ENCODE data around the gene TNXB. TPM values are rescaled to one million over a fixed set of nuclear protein-coding genes. Genes with fewer than 3 reads are reported as not detected.
"Not testable (repeated sequence)": the region's sequence is repeated elsewhere in the genome, so short reads cannot be mapped to it uniquely, and the experiment has no call there.

The TNXB gene
- total RNA-seq, 4 donors from 2014 or later = 10.5 to 102 (median 31.0) TPM

GRCh38 chr6:32069460-32069859 lies 39.7 kb downstream of the TNXB start:
- Histone ChIP-seq H3K27me3 (no peaks in the 10 kb centered on the region), H3K27ac (no peak overlapping the region), H3K36me3 (peaks cover 0 to 34% (median 0%) of the 10 kb centered on the region in 3 donors), H3K4me1 (no peaks in the 10 kb centered on the region), H3K4me3 (no peak overlapping the region), H3K9me3 (no peaks in the 10 kb centered on the region)
- TF ChIP-seq POLR2A (IDR thresholded peaks at IDR 0.05) = no peak
- TF ChIP-seq, protein P1, sequence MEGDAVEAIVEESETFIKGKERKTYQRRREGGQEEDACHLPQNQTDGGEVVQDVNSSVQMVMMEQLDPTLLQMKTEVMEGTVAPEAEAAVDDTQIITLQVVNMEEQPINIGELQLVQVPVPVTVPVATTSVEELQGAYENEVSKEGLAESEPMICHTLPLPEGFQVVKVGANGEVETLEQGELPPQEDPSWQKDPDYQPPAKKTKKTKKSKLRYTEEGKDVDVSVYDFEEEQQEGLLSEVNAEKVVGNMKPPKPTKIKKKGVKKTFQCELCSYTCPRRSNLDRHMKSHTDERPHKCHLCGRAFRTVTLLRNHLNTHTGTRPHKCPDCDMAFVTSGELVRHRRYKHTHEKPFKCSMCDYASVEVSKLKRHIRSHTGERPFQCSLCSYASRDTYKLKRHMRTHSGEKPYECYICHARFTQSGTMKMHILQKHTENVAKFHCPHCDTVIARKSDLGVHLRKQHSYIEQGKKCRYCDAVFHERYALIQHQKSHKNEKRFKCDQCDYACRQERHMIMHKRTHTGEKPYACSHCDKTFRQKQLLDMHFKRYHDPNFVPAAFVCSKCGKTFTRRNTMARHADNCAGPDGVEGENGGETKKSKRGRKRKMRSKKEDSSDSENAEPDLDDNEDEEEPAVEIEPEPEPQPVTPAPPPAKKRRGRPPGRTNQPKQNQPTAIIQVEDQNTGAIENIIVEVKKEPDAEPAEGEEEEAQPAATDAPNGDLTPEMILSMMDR (IDR thresholded peaks at IDR 0.05) = no peak
- intact Hi-C loops (cut with DNase I) = no loop called here
- 65 to 94% methylated on average over 6 to 10 of the region's 17 CpGs for WGBS, 2 donors
- DNase-seq = no peak

DNA sequence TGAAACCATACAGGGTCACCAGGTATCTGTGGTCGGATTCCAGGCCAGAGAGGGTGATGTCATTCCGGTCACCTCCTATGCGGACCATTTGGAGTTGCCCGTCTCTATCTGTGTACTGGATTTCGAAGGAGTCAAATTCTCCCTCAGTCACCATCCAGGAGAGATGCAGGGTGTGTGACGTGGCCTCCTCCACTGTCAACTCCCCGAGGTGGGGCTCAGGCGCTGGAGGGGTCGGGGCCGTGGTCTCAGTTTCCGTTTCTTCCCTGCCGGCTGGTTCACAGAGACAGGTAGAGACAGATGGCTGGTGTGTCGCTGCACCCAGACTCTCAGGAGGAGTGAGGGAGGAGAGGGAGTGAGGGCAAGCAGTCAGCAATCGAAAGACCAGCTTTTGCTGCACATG lies 40.3 kb downstream of the TNXB start:
- no peak overlapping the region for H3K27ac ChIP-seq
- no peaks in the 10 kb centered on the region for H3K4me1 ChIP-seq
- H3K36me3 ChIP-seq = peaks cover 0 to 33% (median 0%) of the 10 kb centered on the region in 3 donors
- H3K27me3 ChIP-seq = no peaks in the 10 kb centered on the region
- H3K9me3 ChIP-seq = no peaks in the 10 kb centered on the region
- WGBS, 2 donors = 83 to 100% methylated on average over 2 to 4 of the region's 14 CpGs
- TF ChIP-seq, protein P1 (IDR thresholded peaks at IDR 0.05) = no peak
- no peak for TF ChIP-seq POLR2A (IDR thresholded peaks at IDR 0.05)
- no peak overlapping the region for H3K4me3 ChIP-seq
- intact Hi-C loops (cut with DNase I) = no loop called here
- DNase-seq = no peak

DNA sequence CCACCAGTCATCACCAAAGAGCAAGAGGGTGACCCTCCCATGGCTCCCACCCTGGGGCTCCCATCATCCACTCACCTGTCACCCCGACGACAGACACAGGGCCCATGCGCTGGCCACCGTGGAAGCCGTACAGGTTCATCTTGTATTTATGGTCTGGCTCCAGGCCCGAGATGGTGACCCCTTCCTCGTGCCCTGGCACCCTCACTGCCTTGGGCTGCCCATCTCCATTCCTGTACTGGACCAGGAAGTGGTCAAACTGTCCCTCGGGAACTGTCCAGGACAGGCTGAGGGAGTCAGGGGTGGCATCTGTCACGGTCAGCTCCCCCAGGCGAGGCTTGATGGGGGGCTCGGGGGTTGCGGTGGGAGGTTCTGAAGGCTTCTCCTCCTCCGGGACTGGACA lies 40.8 kb downstream of the TNXB start:
- H3K27ac ChIP-seq; H3K4me1 ChIP-seq; DNase-seq; H3K4me3 ChIP-seq; intact Hi-C loops (cut with DNase I); H3K9me3 ChIP-seq; H3K27me3 ChIP-seq: not testable (repeated sequence)
- H3K36me3 ChIP-seq = peaks cover 0 to 33% (median 0%) of the 10 kb centered on the region in 3 donors
- 83 to 90% methylated on average over 5 to 7 of the region's 13 CpGs for WGBS, 2 donors

GRCh38 chr6:32067521-32067920 lies 41.6 kb downstream of the TNXB start:
- DNase-seq; intact Hi-C loops (cut with DNase I); H3K9me3 ChIP-seq; H3K27me3 ChIP-seq; H3K27ac ChIP-seq; H3K4me1 ChIP-seq; H3K4me3 ChIP-seq: not testable (repeated sequence)
- 83 to 89% methylated on average over 13 to 18 of the region's 19 CpGs for WGBS, 2 donors
- H3K36me3 ChIP-seq = peaks cover 0 to 33% (median 0%) of the 10 kb centered on the region in 3 donors

DNA sequence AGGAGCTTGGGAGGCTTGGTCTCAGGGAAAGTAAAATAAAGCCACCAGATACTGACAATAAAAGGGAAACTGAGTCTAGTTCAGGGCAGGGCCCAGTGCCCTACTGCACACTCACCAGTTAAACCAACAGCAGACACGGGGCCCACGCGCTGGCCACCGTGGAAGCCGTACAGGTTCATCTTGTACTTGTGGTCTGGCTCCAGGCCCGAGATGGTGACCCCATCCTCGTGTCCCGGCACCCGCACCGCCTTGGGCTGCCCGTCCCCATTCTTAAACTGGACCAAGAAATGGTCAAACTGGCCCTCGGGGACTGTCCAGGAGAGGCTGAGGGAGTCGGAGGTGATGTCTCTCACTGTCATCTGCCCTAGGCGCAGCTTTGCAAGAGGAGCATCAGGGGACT lies 44.4 kb downstream of the TNXB start:
- Histone ChIP-seq H3K36me3 (peaks cover 0 to 33% (median 0%) of the 10 kb centered on the region in 3 donors), H3K4me1 (no peaks in the 10 kb centered on the region), H3K27me3 (no peaks in the 10 kb centered on the region), H3K4me3 (no peak overlapping the region), H3K9me3 (no peaks in the 10 kb centered on the region), H3K27ac (no peak overlapping the region)
- DNase-seq = no peak
- TF ChIP-seq, protein P1 (IDR thresholded peaks at IDR 0.05) = no peak
- no peak for TF ChIP-seq POLR2A (IDR thresholded peaks at IDR 0.05)
- WGBS, 2 donors = 60 to 93% methylated on average over 1 to 6 of the region's 14 CpGs
- intact Hi-C loops (cut with DNase I) = no loop called here

- whole genome bisulfite sequencing, 2 donors = 78 to 85% methylated on average over 8 to 17 of the region's 28 CpGs
- TF ChIP-seq POLR2A (IDR thresholded peaks at IDR 0.05) = no peak
- TF ChIP-seq, protein P1 (IDR thresholded peaks at IDR 0.05) = no peak
- DNase-seq = no peak
- Histone ChIP-seq H3K36me3 (peaks cover 0 to 27% (median 0%) of the 10 kb centered on the region in 3 donors), H3K9me3 (no peaks in the 10 kb centered on the region), H3K4me1 (peaks cover 0 to 12% (median 0%) of the 10 kb centered on the region in 3 donors), H3K27me3 (no peaks in the 10 kb centered on the region), H3K27ac (no peak overlapping the region), H3K4me3 (no peak overlapping the region)
- intact Hi-C loops (cut with DNase I) = no loop called here
Observed at GRCh38 chr6:32060966-32061655, 48.0 kb downstream of the TNXB start.
